GM06990 (cell line): ENCODE results near the gene GJA8.

ENCODE experiments used
- DNase-seq: peaks from one replicate; pipeline ENCODE4 v3.0.0-alpha.2; 2011; ENCODE audit not compliant: insufficient read length; ENCODE audit errors: extremely low read depth
- H3K27me3 ChIP-seq: replicated peaks from 2 replicates; pipeline ENCODE4 v1.6.0; 2011; ENCODE audit warnings: low read length; ENCODE audit not compliant: control insufficient read depth, insufficient read depth
- H3K36me3 ChIP-seq: 2 replicates; pipeline ENCODE4 v1.5.1; 2011; ENCODE audit warnings: low read length; ENCODE audit not compliant: control insufficient read depth, insufficient read depth
- H3K4me3 ChIP-seq: replicated peaks from 2 replicates; pipeline ENCODE4 v1.5.1; 2011; ENCODE audit warnings: low read depth, mild to moderate bottlenecking, control low read depth, low read length
- CTCF ChIP-seq: IDR thresholded peaks from 2 replicates; pipeline ENCODE4 v1.5.1; 2011; ENCODE audit warnings: low read length, control low read depth, mild to moderate bottlenecking, inconsistent platforms; ENCODE audit not compliant: insufficient read depth, poor library complexity, severe bottlenecking

The GJA8 gene

DNA sequence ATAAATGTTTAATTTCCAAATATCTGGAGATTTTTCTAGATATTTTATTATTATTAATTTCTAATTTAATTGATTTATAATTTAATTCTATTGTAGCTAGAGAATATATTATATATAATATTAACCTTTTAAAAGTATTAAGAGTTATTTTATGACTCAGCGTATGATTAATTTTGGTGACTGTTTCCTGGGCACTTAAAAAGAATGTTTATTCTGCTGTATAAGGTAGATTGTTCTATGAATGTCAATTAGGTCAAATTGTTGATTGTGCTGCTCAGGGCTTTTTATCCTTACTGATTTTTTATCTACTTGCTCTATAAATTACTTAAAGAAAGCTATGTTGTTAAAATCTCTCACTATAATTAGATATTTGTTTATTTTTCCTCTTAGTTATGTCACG, 20.1 kb upstream of the GJA8 start:
- DNase-seq = no peak

DNA sequence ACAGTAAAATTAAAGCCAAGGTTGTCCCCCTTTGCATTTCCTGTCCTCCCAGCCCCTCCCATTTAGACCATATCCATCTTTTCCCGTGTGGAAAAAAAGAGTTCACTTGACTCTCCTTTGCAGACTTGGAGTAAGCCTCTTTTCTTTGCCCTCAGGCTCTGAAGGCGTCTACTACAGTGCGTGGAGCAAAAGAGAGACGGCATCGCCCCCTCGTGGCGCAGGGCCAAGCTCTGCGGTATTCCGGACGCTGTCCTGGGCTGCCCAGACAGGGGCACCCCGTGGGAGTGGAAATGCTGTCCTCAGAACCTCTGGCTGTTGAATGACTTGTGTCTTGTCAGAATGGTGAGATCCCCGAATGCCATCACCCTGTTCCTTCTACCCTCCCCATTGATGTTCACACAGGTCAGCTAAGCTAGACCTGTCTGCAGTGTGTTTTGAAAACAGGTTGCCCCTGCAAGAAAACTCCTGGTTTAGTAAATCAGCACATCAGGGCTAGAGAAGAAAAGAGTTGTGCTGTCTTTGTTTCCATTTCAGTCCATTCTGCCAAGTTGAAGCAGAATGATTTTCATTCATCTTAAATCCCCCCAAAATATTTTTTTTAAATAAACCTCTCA, 12.3 kb upstream of the GJA8 start:
- TF ChIP-seq CTCF = peak; percentile 88
- DNase-seq = peak; percentile 40
- H3K27me3 ChIP-seq = no peaks in the 10 kb centered on the region
- no peak overlapping the region for H3K4me3 ChIP-seq
- H3K36me3 ChIP-seq = no peaks in the 10 kb centered on the region

More for the DNA sequence above, 20.1 kb upstream of the GJA8 start:
- no peaks in the 10 kb centered on the region for H3K36me3 ChIP-seq
- H3K27me3 ChIP-seq = no peaks in the 10 kb centered on the region
- H3K4me3 ChIP-seq = no peak overlapping the region
- no peak for TF ChIP-seq CTCF

GRCh38 chr1:147891088-147891487, 11.5 kb upstream of the GJA8 start:
- DNase-seq = no peak
- TF ChIP-seq CTCF = no peak
- Histone ChIP-seq H3K27me3 (no peaks in the 10 kb centered on the region), H3K4me3 (no peak overlapping the region), H3K36me3 (no peaks in the 10 kb centered on the region)

DNA sequence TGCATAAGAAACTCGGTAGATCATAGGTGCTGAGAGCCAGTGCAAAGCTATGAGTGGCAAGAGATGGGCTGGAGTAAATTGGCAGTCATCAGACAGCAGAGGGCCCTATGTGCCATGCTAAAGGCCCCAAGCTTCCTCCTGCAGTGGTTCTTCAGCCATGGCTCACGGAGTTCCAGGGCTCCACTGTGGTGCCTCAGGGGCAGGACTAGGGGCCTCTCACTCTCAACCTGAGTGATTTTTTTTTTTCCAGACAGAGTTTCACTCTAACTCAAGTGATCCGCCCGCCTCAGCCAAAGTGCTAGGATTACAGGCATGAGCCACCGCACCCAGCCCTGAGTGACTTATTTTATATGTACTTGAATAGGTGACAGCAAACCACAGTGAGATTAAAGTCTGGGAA, 10.4 kb upstream of the GJA8 start:
- H3K27me3 ChIP-seq = no peaks in the 10 kb centered on the region
- no peak overlapping the region for H3K4me3 ChIP-seq
- peak; percentile 44 for TF ChIP-seq CTCF
- no peaks in the 10 kb centered on the region for H3K36me3 ChIP-seq
- DNase-seq = no peak

- H3K36me3 ChIP-seq = no peaks in the 10 kb centered on the region
- no peak overlapping the region for H3K4me3 ChIP-seq
- no peaks in the 10 kb centered on the region for H3K27me3 ChIP-seq
- DNase-seq = no peak
- TF ChIP-seq CTCF = peak; percentile 95
Observed at GRCh38 chr1:147892731-147893214, 9.8 kb upstream of the GJA8 start.

GRCh38 chr1:147895123-147895522, 7.5 kb upstream of the GJA8 start:
- no peak for DNase-seq
- TF ChIP-seq CTCF = no peak
- Histone ChIP-seq H3K4me3 (no peak overlapping the region), H3K36me3 (no peaks in the 10 kb centered on the region), H3K27me3 (no peaks in the 10 kb centered on the region)
